IMR-90 (cell line): ENCODE results near the gene ZXDC. TPM values are rescaled to one million over a fixed set of nuclear protein-coding genes. Genes with fewer than 3 reads are reported as not detected.

Experiments used
- ATAC-seq: fragments of 200-7000 bp; cut with Tn5 transposase; 2 replicates; pipeline ENCODE4 v1.9.1; 2020; ENCODE audit warnings: low read depth, mild to moderate bottlenecking, moderate library complexity
- BruUV-seq: library from RNA; stranded (reverse); fragments of 400-500 nt; replicated peaks from 2 replicates; lab custom pipeline; 2021; lab: Mats Ljungman, UMichigan
- CTCF ChIA-PET: fragments of 300-600 bp; formaldehyde crosslinking; extraction: SDS; loops from one replicate; lab custom pipeline; 2021; ENCODE audit warnings: antibody characterized with exemption; lab: Yijun Ruan, JAX
- POLR2A ChIA-PET: fragments of 300-600 bp; sonication (Branson Sonifier 250); formaldehyde crosslinking; loops from one replicate; lab custom pipeline; 2022; ENCODE audit warnings: antibody characterized with exemption; ENCODE audit not compliant: unreplicated experiment; lab: Charles Lee
- DNase-seq: peaks from one replicate; pipeline ENCODE4 v3.0.0; 2013
- H2AFZ ChIP-seq: replicated peaks from 2 replicates; pipeline ENCODE3; 2013; ENCODE audit warnings: low read length, mild to moderate bottlenecking; ENCODE audit not compliant: poor library complexity
- H2AK5ac ChIP-seq: 2 replicates; pipeline ENCODE4 v1.6.1; 2013; ENCODE audit warnings: low read depth, low read length, inconsistent platforms
- H2AK9ac ChIP-seq: replicated peaks from 2 replicates; pipeline ENCODE3; 2013; ENCODE audit warnings: mild to moderate bottlenecking, low read depth, low read length, moderate library complexity; ENCODE audit not compliant: poor library complexity
- H2BK120ac ChIP-seq: 2 replicates; pipeline ENCODE4 v1.6.1; 2013; ENCODE audit warnings: low read depth, low read length, inconsistent platforms
- H2BK15ac ChIP-seq: 3 replicates; pipeline ENCODE4 v1.6.1; 2013; ENCODE audit warnings: low read depth, low read length, inconsistent platforms
- H2BK20ac ChIP-seq: 2 replicates; pipeline ENCODE4 v1.6.1; 2013; ENCODE audit warnings: low read depth, mild to moderate bottlenecking, inconsistent platforms, low read length, moderate library complexity
- H2BK5ac ChIP-seq: 2 replicates; pipeline ENCODE4 v1.6.1; 2013; ENCODE audit warnings: mild to moderate bottlenecking, low read depth, low read length, inconsistent platforms; ENCODE audit not compliant: poor library complexity, severe bottlenecking
- H3K14ac ChIP-seq: replicated peaks from 2 replicates; pipeline ENCODE4 v1.6.1; 2013; ENCODE audit warnings: low read depth, low read length, inconsistent platforms
- H3K18ac ChIP-seq: 2 replicates; pipeline ENCODE4 v1.6.1; 2013; ENCODE audit warnings: low read depth, low read length, control low read depth
- H3K23ac ChIP-seq: 2 replicates; pipeline ENCODE4 v1.6.1; 2013; ENCODE audit warnings: low read depth, low read length, inconsistent platforms
- H3K27ac ChIP-seq: 2 replicates; pipeline ENCODE4 v1.5.1; 2013; ENCODE audit warnings: mild to moderate bottlenecking, control low read depth, low read length; ENCODE audit not compliant: insufficient read depth
- H3K27me3 ChIP-seq: 2 replicates; pipeline ENCODE4 v1.6.1; 2013; ENCODE audit warnings: low read length; ENCODE audit not compliant: control insufficient read depth, insufficient read depth
- H3K36me3 ChIP-seq: 2 replicates; pipeline ENCODE4 v1.6.1; 2013; ENCODE audit warnings: low read length, mixed read lengths; ENCODE audit not compliant: control insufficient read depth, insufficient read depth
- H3K4ac ChIP-seq: 2 replicates; pipeline ENCODE4 v1.6.1; 2013; ENCODE audit warnings: low read depth, low read length, inconsistent platforms
- H3K4me1 ChIP-seq: 2 replicates; pipeline ENCODE4 v1.6.1; 2013; ENCODE audit warnings: low read length, mixed read lengths; ENCODE audit not compliant: control insufficient read depth, insufficient read depth
- H3K4me2 ChIP-seq: 2 replicates; pipeline ENCODE4 v1.6.1; 2013; ENCODE audit warnings: low read depth, mild to moderate bottlenecking, control low read depth, low read length, moderate library complexity
- H3K4me3 ChIP-seq: 2 replicates; pipeline ENCODE4 v1.5.1; 2013; ENCODE audit warnings: low read depth, mild to moderate bottlenecking, control low read depth, low read length, moderate library complexity; ENCODE audit not compliant: insufficient read depth
- H3K56ac ChIP-seq: 2 replicates; pipeline ENCODE4 v1.6.1; 2013; ENCODE audit warnings: low read length, inconsistent platforms; ENCODE audit not compliant: insufficient read depth; ENCODE audit errors: extremely low read depth
- H3K79me1 ChIP-seq, 2 experiments: 2 replicates each; pipeline ENCODE4 v1.6.1; 2013; ENCODE audit warnings: low read length in 2 of 2, inconsistent platforms in 1 of 2, low read depth in 1 of 2
- H3K9ac ChIP-seq: 2 replicates; pipeline ENCODE4 v1.6.1; 2013; ENCODE audit warnings: low read depth, low read length, control low read depth
- H3K9me1 ChIP-seq: 2 replicates; pipeline ENCODE4 v1.6.1; 2013; ENCODE audit warnings: low read length, inconsistent platforms; ENCODE audit not compliant: insufficient read depth
- H3K9me3 ChIP-seq: 2 replicates; pipeline ENCODE4 v1.6.1; 2013; ENCODE audit warnings: low read length; ENCODE audit not compliant: control insufficient read depth, insufficient read depth
- H4K20me1 ChIP-seq: 2 replicates; pipeline ENCODE4 v1.6.1; 2013; ENCODE audit warnings: low read length, inconsistent platforms; ENCODE audit not compliant: insufficient read depth
- H4K5ac ChIP-seq: 2 replicates; pipeline ENCODE4 v1.6.1; 2013; ENCODE audit warnings: mild to moderate bottlenecking, low read depth, low read length, control low read depth
- H4K8ac ChIP-seq, 2 experiments: 2 replicates each; pipeline ENCODE4 v1.6.1; 2013; ENCODE audit warnings: low read depth in 2 of 2, low read length in 2 of 2, control low read depth in 1 of 2, inconsistent platforms in 1 of 2
- H4K91ac ChIP-seq: 2 replicates; pipeline ENCODE4 v1.6.1; 2013; ENCODE audit warnings: low read depth, low read length, inconsistent platforms; ENCODE audit not compliant: insufficient read depth
- BHLHE40 ChIP-seq: fragments of 150-350 bp; IDR thresholded peaks from 2 replicates; pipeline ENCODE4 v1.6.1; 2016; ENCODE audit warnings: mild to moderate bottlenecking, low read depth, low read length
- CEBPB ChIP-seq: IDR thresholded peaks from 2 replicates; pipeline ENCODE4 v1.6.1; 2012; ENCODE audit warnings: low read depth, low read length, improper control_type of control experiment
- CHD1 ChIP-seq: IDR thresholded peaks from 2 replicates; pipeline ENCODE4 v1.6.1; 2012; ENCODE audit warnings: low read depth, low read length, improper control_type of control experiment
- FOS ChIP-seq: fragments of 150-350 bp; IDR thresholded peaks from 2 replicates; pipeline ENCODE4 v1.6.1; 2016; ENCODE audit warnings: low read depth, low read length
- MAFK ChIP-seq: IDR thresholded peaks from 2 replicates; pipeline ENCODE4 v1.6.1; 2012; ENCODE audit warnings: low read depth, low read length, improper control_type of control experiment
- MAZ ChIP-seq: IDR thresholded peaks from 2 replicates; pipeline ENCODE4 v1.6.1; 2012; ENCODE audit warnings: low read depth, mild to moderate bottlenecking, low read length, improper control_type of control experiment, moderate library complexity, borderline replicate concordance
- MXI1 ChIP-seq: IDR thresholded peaks from 2 replicates; pipeline ENCODE4 v1.6.1; 2012; ENCODE audit warnings: low read depth, mild to moderate bottlenecking, low read length, moderate library complexity, borderline replicate concordance
- NFE2L2 ChIP-seq: fragments of 150-350 bp; IDR thresholded peaks from 2 replicates; pipeline ENCODE4 v1.6.1; 2016; ENCODE audit warnings: low read depth, mild to moderate bottlenecking, low read length
- POLR2A ChIP-seq: IDR thresholded peaks from 2 replicates; pipeline ENCODE4 v1.6.1; 2012; ENCODE audit warnings: mild to moderate bottlenecking, low read depth, low read length
- RAD21 ChIP-seq: IDR thresholded peaks from 2 replicates; pipeline ENCODE4 v1.6.1; 2012; ENCODE audit warnings: low read length, improper control_type of control experiment
- RCOR1 ChIP-seq: IDR thresholded peaks from 2 replicates; pipeline ENCODE4 v1.6.1; 2012; ENCODE audit warnings: mild to moderate bottlenecking, low read length, improper control_type of control experiment; ENCODE audit not compliant: insufficient replicate concordance
- RFX5 ChIP-seq: IDR thresholded peaks from 2 replicates; pipeline ENCODE4 v1.8.0; 2012; ENCODE audit warnings: low read depth, mild to moderate bottlenecking, low read length, moderate library complexity
- SMC3 ChIP-seq: fragments of 150-350 bp; IDR thresholded peaks from 2 replicates; pipeline ENCODE4 v1.6.1; 2016; ENCODE audit warnings: low read depth, mild to moderate bottlenecking, antibody characterized with exemption, low read length, moderate library complexity
- WGBS, 2 experiments: methylation state at CpG; one replicate each; pipeline versions ENCODE4 v1.1.5 to v1.1.7; 2013; ENCODE audit warnings: missing lambda C conversion rate in 2 of 2; ENCODE audit not compliant: insufficient read length in 1 of 2; ENCODE audit errors: extremely low coverage in 2 of 2; 5-methylcytosine and 5-hydroxymethylcytosine counted together
- dilution Hi-C: fragments of 300-500 bp; cut with HindIII; formaldehyde crosslinking; loops from one replicate; pipeline ENCODE4 v1.14.3; 2018; ENCODE audit warnings: low sequenced_read_pairs; ENCODE audit not compliant: unreplicated experiment
- in situ Hi-C: fragments of 300-500 bp; cut with MboI; formaldehyde crosslinking; loops from 3 replicates; pipeline ENCODE4 v1.14.3; 2019; ENCODE audit warnings: low sequenced_read_pairs, inconsistent platforms, mixed read lengths
- intact Hi-C: fragments of 100-400 bp; cut with micrococcal nuclease; formaldehyde crosslinking; loops from 2 replicates; pipeline ENCODE4 v1.10.0; 2022
- polyA plus RNA-seq, 3 experiments: library from polyadenylated mRNA; depleted of rRNA; stranded (reverse); fragments of >200 nt; gene quantifications; 2 replicates each; pipeline ENCODE4 v1.2.3, GENCODE V29; 2012; ENCODE audit warnings: low replicate concordance in 1 of 3
- total RNA-seq: library from RNA; depleted of rRNA; stranded (reverse); fragments of >200 nt; gene quantifications from 2 replicates; pipeline ENCODE4 v1.2.3, GENCODE V29; 2012
- TF ChIP-seq, protein P1 (sequence below): conservative IDR thresholded peaks from 2 replicates; pipeline ENCODE4 v1.5.1; 2012; ENCODE audit warnings: mild to moderate bottlenecking, low read depth, low read length, improper control_type of control experiment
- TF ChIP-seq, protein P2 (sequence below): fragments of 150-350 bp; IDR thresholded peaks from 2 replicates; pipeline ENCODE4 v1.6.1; 2017; ENCODE audit warnings: mild to moderate bottlenecking, antibody characterized with exemption, low read length, low read depth
- TF ChIP-seq, protein P3 (sequence below): fragments of 150-350 bp; IDR thresholded peaks from 2 replicates; pipeline ENCODE4 v1.6.1; 2016; ENCODE audit warnings: low read depth, mild to moderate bottlenecking, low read length, moderate library complexity, borderline replicate concordance

ZXDC gene
- total and polyA plus RNA-seq, 2 of the 4 experiments (the other 2 are of a cell fraction), result 11.5 to 14.3 TPM

- Histone ChIP-seq H3K9me3 (no peaks in the 10 kb centered on the region), H2BK15ac (no peak overlapping the region), H2BK5ac (no peak overlapping the region), H2BK120ac (no peak overlapping the region), H3K18ac (no peak overlapping the region), H2AFZ (no peak overlapping the region), H3K56ac (no peak overlapping the region), H4K20me1 (no peaks in the 10 kb centered on the region), H3K27ac (no peak overlapping the region), H3K36me3 (no peaks in the 10 kb centered on the region), H4K91ac (no peak overlapping the region), H3K4me2 (no peak overlapping the region), H3K27me3 (peaks cover 30% of the 10 kb centered on the region), H4K5ac (no peak overlapping the region), H3K79me1 (no peaks in the 10 kb centered on the region), H3K23ac (no peak overlapping the region), H3K4ac (no peak overlapping the region), H2AK5ac (no peak overlapping the region), H3K4me3 (no peak overlapping the region), H3K4me1 (no peaks in the 10 kb centered on the region; the same call in 1 of the 2 replicates), H2AK9ac (no peak overlapping the region), H3K14ac (no peak overlapping the region), H3K9ac (no peak overlapping the region), H2BK20ac (no peak overlapping the region), H3K9me1 (no peaks in the 10 kb centered on the region), H4K8ac (no peak overlapping the region)
- ATAC-seq, result no peak
- DNase-seq, result no peak
- no TSS peak for BruUV-seq
- in situ Hi-C loops (no loop called here), dilution Hi-C loops (no loop called here), intact Hi-C loops (no loop called here)
- TF ChIP-seq RCOR1, result no peak
- TF ChIP-seq FOS, result no peak
- TF ChIP-seq CEBPB, result no peak
- no peak for TF ChIP-seq BHLHE40
- TF ChIP-seq, protein P1, sequence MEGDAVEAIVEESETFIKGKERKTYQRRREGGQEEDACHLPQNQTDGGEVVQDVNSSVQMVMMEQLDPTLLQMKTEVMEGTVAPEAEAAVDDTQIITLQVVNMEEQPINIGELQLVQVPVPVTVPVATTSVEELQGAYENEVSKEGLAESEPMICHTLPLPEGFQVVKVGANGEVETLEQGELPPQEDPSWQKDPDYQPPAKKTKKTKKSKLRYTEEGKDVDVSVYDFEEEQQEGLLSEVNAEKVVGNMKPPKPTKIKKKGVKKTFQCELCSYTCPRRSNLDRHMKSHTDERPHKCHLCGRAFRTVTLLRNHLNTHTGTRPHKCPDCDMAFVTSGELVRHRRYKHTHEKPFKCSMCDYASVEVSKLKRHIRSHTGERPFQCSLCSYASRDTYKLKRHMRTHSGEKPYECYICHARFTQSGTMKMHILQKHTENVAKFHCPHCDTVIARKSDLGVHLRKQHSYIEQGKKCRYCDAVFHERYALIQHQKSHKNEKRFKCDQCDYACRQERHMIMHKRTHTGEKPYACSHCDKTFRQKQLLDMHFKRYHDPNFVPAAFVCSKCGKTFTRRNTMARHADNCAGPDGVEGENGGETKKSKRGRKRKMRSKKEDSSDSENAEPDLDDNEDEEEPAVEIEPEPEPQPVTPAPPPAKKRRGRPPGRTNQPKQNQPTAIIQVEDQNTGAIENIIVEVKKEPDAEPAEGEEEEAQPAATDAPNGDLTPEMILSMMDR, result no peak
- TF ChIP-seq POLR2A, result no peak
- no peak for TF ChIP-seq RFX5
- TF ChIP-seq NFE2L2, result no peak
- TF ChIP-seq MAZ, result no peak
- TF ChIP-seq MXI1, result no peak
- TF ChIP-seq MAFK, result no peak
- TF ChIP-seq CHD1, result no peak
- no peak for TF ChIP-seq RAD21
- no peak for TF ChIP-seq SMC3
- TF ChIP-seq, protein P2, sequence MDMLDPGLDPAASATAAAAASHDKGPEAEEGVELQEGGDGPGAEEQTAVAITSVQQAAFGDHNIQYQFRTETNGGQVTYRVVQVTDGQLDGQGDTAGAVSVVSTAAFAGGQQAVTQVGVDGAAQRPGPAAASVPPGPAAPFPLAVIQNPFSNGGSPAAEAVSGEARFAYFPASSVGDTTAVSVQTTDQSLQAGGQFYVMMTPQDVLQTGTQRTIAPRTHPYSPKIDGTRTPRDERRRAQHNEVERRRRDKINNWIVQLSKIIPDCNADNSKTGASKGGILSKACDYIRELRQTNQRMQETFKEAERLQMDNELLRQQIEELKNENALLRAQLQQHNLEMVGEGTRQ, result no peak
- TF ChIP-seq, protein P3, sequence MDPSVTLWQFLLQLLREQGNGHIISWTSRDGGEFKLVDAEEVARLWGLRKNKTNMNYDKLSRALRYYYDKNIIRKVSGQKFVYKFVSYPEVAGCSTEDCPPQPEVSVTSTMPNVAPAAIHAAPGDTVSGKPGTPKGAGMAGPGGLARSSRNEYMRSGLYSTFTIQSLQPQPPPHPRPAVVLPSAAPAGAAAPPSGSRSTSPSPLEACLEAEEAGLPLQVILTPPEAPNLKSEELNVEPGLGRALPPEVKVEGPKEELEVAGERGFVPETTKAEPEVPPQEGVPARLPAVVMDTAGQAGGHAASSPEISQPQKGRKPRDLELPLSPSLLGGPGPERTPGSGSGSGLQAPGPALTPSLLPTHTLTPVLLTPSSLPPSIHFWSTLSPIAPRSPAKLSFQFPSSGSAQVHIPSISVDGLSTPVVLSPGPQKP, result no peak
- 13% methylated on average over 1 of the region's 5 CpGs; no CpG with 5 or more reads in 1 of the 2 experiments for WGBS, 2 experiments
- CTCF ChIA-PET, result no interaction called here
- POLR2A ChIA-PET, result no interaction called here
Observed at GRCh38 chr3:126417515-126417914, 58.2 kb downstream of the ZXDC start.
